SK-N-MC (cell line): ENCODE measurements around the gene PPP1R3E.

Experiments used
- EZH2 ChIP-seq: fragments of 200-600 bp; sonication (generic); IDR thresholded peaks from one replicate; pipeline ENCODE4 v1.6.1; 2017; ENCODE audit warnings: antibody characterized with exemption
- FOXP2 ChIP-seq: optimal IDR thresholded peaks from 2 replicates; pipeline ENCODE3; 2011; ENCODE audit warnings: mild to moderate bottlenecking, moderate library complexity; ENCODE audit not compliant: insufficient read depth; ENCODE audit errors: extremely low read length, control extremely low read depth
- POLR2AphosphoS5 ChIP-seq: IDR thresholded peaks from 2 replicates; pipeline ENCODE4 v1.6.1; 2012; ENCODE audit warnings: mild to moderate bottlenecking, low read depth, low read length, borderline replicate concordance

DNA sequence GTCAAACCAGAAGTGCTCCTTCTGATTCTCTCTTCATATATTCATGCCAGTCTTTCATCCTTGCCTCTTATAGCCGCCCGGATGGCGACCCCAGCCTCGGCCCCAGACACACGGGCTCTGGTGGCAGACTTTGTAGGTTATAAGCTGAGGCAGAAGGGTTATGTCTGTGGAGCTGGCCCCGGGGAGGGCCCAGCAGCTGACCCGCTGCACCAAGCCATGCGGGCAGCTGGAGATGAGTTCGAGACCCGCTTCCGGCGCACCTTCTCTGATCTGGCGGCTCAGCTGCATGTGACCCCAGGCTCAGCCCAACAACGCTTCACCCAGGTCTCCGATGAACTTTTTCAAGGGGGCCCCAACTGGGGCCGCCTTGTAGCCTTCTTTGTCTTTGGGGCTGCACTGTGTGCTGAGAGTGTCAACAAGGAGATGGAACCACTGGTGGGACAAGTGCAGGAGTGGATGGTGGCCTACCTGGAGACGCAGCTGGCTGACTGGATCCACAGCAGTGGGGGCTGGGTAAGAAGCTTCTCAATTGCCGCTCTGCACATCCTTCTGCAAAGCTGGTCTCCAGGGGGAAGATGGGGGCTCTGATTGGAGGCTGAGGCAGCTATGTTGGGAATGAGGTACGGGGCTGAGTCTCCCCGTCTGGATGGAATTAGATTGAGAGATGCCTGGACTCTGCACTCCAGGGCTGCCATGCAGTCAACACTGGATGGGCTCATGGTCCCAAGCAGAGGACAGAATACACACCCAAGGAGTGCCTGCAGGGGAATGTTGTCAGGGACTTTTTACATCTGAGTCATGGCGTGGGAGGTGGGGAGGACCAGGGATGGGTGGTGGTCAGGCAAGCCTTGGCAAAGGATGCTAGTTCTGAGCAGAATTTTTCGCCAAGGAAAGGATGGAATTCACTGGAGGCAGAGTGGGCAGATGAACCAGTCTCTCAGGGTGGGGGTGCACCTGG, 5.3 kb upstream of the PPP1R3E start:
- TF ChIP-seq EZH2 (no peak), POLR2AphosphoS5 (no peak), FOXP2 (no peak)
